Large intestine (tissue), 3 donors: Measurements from ENCODE around the gene EPS8L1. TPM values are rescaled to one million over a fixed set of nuclear protein-coding genes. Genes with fewer than 3 reads are reported as not detected.
"Not testable (repeated sequence)": the region's sequence is repeated elsewhere in the genome, so short reads cannot be mapped to it uniquely, and the experiment has no call there.

Experiments used
- DNase-seq, 2 donors: peaks; one replicate each; pipeline versions ENCODE4 v3.0.0 to v3.0.0-alpha.2; 2013
- H3K27ac ChIP-seq: one replicate; pipeline ENCODE4 v1.5.1; 2013; ENCODE audit warnings: low read length
- H3K27me3 ChIP-seq: 2 replicates; pipeline ENCODE4 v1.6.1; 2013; ENCODE audit warnings: low read length; ENCODE audit not compliant: control insufficient read depth, insufficient read depth
- H3K36me3 ChIP-seq: 2 replicates; pipeline ENCODE4 v1.6.1; 2013; ENCODE audit warnings: low read length; ENCODE audit not compliant: control insufficient read depth, insufficient read depth
- H3K4me1 ChIP-seq: one replicate; pipeline ENCODE4 v1.6.1; 2013; ENCODE audit warnings: low read length; ENCODE audit not compliant: control insufficient read depth, insufficient read depth
- H3K4me3 ChIP-seq: one replicate; pipeline ENCODE4 v1.5.1; 2013; ENCODE audit warnings: low read length
- H3K9me3 ChIP-seq: one replicate; pipeline ENCODE4 v1.6.1; 2013; ENCODE audit warnings: mild to moderate bottlenecking, low read depth, low read length, moderate library complexity; ENCODE audit not compliant: control insufficient read depth
- WGBS: methylation state at CpG from one replicate; pipeline ENCODE4 v1.1.5; 2013; ENCODE audit warnings: low lambda C conversion rate; ENCODE audit not compliant: insufficient coverage; 5-methylcytosine and 5-hydroxymethylcytosine counted together
- polyA plus RNA-seq: library from polyadenylated mRNA; unstranded; fragments of 120-200 nt; gene quantifications from one replicate; pipeline ENCODE4 v1.2.1, GENCODE V29; 2013

Gene EPS8L1
- polyA plus RNA-seq, 1 donor = 20.9 TPM

DNA sequence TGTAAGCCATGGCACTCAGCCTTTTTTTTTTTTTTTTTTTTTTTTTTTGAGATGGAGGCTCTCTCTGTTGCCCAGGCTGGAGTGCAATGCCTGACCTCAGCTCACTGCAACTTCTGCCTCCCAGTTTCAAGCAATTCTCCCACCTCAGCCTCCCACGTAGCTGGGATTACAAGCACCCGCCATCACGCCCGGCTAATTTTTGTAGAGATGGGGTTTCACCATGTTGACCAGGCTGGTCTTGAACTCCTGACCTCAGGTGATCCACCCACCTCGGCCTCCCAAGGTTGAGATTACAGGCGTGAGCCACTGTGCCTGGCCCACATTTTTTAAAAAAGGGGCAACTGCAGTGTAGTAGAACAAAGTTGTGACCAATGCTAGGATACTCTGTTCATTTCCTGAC lies 38.1 kb upstream of the EPS8L1 start:
- not testable (repeated sequence) for DNase-seq, H3K4me3 ChIP-seq, H3K4me1 ChIP-seq, H3K27me3 ChIP-seq, H3K36me3 ChIP-seq, H3K9me3 ChIP-seq, H3K27ac ChIP-seq
- no CpG with 5 or more reads among the region's 6 CpGs for WGBS

- H3K27ac ChIP-seq, DNase-seq, H3K27me3 ChIP-seq, H3K9me3 ChIP-seq, H3K4me3 ChIP-seq, H3K4me1 ChIP-seq: not testable (repeated sequence)
- WGBS = 75% methylated on average over 4 of the region's 12 CpGs
- H3K36me3 ChIP-seq = peaks cover 13% of the 10 kb centered on the region
These were observed 35.0 kb upstream of the EPS8L1 start for GRCh38 chr19:55040654-55041053.

DNA sequence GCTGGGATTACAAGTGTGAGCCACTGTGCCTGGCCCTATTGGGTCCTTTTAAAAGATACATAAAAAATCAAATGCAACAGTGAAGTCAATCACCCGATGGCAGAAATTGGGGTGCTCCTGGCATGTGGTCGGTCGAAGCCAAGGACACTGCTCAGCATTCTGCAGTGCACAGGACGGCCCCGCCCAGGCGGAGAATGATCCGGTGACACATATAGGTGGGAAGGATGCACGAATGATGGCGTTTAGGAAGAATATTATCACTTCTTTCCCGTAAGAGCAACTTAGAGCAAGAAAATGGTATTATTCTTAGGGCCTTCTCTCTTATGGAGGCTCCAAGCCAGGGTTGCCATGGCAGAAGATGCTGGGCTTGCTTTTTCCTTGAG lies 34.4 kb upstream of the EPS8L1 start:
- H3K27ac ChIP-seq = no peak overlapping the region
- no peaks in the 10 kb centered on the region for H3K27me3 ChIP-seq
- no peaks in the 10 kb centered on the region for H3K9me3 ChIP-seq
- DNase-seq = no peak
- H3K4me3 ChIP-seq = no peak overlapping the region
- WGBS = no CpG with 5 or more reads among the region's 10 CpGs
- no peaks in the 10 kb centered on the region for H3K4me1 ChIP-seq
- H3K36me3 ChIP-seq = peaks cover 13% of the 10 kb centered on the region

GRCh38 chr19:55041627-55042343 lies 33.9 kb upstream of the EPS8L1 start:
- Histone ChIP-seq H3K36me3 (peaks cover 17% of the 10 kb centered on the region), H3K4me1 (no peaks in the 10 kb centered on the region), H3K27ac (no peak overlapping the region), H3K27me3 (no peaks in the 10 kb centered on the region), H3K9me3 (no peaks in the 10 kb centered on the region), H3K4me3 (no peak overlapping the region)
- no CpG with 5 or more reads among the region's 30 CpGs for WGBS
- no peak for DNase-seq

DNA sequence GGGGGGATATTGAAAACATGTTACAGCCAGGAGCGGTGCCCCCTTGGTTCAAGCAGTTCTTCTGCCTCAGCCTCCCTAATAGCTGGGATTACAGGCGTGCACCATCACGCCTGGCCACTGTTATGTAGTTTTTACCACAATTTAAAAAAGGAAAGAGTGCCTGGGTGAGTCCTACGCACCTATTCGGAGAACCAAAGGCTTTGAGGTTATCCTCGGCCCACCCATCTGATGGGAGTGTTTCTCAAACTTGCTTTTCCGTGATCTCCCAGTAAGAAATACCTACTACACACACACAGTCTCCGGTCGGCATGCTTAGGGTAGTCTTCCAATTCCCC lies 33.4 kb upstream of the EPS8L1 start:
- H3K27ac ChIP-seq = no peak overlapping the region
- H3K4me3 ChIP-seq = no peak overlapping the region
- H3K4me1 ChIP-seq = no peaks in the 10 kb centered on the region
- no CpG with 5 or more reads among the region's 9 CpGs for WGBS
- H3K36me3 ChIP-seq = peaks cover 22% of the 10 kb centered on the region
- H3K27me3 ChIP-seq = no peaks in the 10 kb centered on the region
- no peak for DNase-seq
- no peaks in the 10 kb centered on the region for H3K9me3 ChIP-seq

DNA sequence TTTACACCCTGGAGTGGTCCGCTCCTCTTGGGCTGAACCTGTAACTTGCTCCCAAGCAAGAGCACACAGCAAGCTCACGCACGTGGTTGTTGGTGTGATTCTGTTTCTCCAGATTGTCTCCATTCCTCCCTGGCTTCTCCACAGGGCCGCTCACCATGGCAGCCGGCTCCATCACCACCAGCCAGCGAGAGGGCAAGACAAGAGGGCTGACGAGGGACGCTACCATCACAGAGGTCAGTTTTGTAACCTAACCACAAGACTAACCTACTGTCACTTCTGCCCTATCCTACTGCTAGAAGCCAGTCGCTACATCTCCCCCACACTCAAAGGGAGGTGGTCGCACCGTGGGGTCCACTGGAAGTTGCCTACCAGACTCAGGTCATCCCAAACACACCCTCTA lies 33.0 kb upstream of the EPS8L1 start:
- DNase-seq = no peak
- no CpG with 5 or more reads among the region's 11 CpGs for WGBS
- Histone ChIP-seq H3K36me3 (peaks cover 25% of the 10 kb centered on the region), H3K4me1 (no peaks in the 10 kb centered on the region), H3K4me3 (no peak overlapping the region), H3K9me3 (no peaks in the 10 kb centered on the region), H3K27me3 (no peaks in the 10 kb centered on the region), H3K27ac (no peak overlapping the region)

- no peaks in the 10 kb centered on the region for H3K27me3 ChIP-seq
- H3K9me3 ChIP-seq = no peaks in the 10 kb centered on the region
- H3K27ac ChIP-seq = no peak overlapping the region
- no peaks in the 10 kb centered on the region for H3K4me1 ChIP-seq
- no peak for DNase-seq
- H3K36me3 ChIP-seq = peaks cover 33% of the 10 kb centered on the region
- no CpG with 5 or more reads among the region's 5 CpGs for WGBS
- H3K4me3 ChIP-seq = no peak overlapping the region
These were observed 31.4 kb upstream of the EPS8L1 start for GRCh38 chr19:55044286-55044685.

DNA sequence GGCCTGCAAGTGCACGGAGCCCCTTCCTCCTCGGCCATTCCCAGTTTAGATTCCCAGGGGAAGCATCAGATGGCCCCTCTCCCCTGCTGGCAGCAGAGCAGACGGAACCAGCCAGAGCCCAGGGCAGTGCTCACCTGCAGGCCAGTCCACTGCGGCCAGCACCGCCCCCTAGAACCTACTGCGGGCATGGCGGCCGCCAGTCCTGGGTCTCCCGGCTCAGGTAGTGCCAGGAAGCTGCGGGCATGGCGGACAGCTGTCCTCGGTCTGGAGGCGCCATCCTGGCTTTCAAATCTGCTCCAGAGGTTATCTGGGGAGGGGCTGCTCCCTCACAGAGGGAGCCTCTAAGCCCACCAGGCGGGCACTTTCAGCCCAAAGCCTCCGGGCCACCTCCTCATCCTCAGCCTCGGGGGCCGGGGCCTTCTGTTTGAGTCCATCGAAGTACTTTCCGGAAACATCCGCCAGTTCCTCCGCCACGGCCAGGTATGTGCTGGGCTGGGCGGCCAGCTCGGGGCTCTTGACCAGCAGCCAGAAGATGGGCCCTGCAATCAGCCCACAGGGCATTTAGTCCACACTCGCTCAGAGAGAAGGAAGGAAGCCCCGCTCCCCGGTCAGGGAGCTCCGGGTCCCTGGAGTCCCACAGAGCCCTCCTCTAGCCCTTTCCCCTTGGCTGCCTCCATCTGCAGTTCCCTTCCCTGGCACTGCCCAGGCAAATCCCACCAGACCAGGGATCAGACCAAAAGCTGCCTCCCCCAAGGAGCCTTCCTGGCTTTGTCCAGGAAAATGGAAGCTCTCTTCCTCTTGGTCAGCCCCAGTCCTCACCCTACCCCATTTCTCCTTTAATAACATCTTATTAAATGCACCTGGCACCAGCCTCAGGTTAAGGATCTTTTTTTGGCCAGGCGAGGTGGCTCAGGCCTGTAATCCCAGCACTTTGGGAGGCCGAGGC lies 30.6 kb upstream of the EPS8L1 start:
- H3K27ac ChIP-seq = no peak overlapping the region
- H3K27me3 ChIP-seq = no peaks in the 10 kb centered on the region
- no peaks in the 10 kb centered on the region for H3K4me1 ChIP-seq
- no peak overlapping the region for H3K4me3 ChIP-seq
- peaks cover 33% of the 10 kb centered on the region for H3K36me3 ChIP-seq
- no CpG with 5 or more reads among the region's 30 CpGs for WGBS
- DNase-seq = no peak
- H3K9me3 ChIP-seq = no peaks in the 10 kb centered on the region

- no peak for DNase-seq
- no peaks in the 10 kb centered on the region for H3K9me3 ChIP-seq
- WGBS = no CpG with 5 or more reads among the region's 17 CpGs
- H3K4me1 ChIP-seq = no peaks in the 10 kb centered on the region
- H3K36me3 ChIP-seq = peaks cover 40% of the 10 kb centered on the region
- H3K27ac ChIP-seq = no peak overlapping the region
- no peaks in the 10 kb centered on the region for H3K27me3 ChIP-seq
- no peak overlapping the region for H3K4me3 ChIP-seq
These were observed 28.6 kb upstream of the EPS8L1 start for GRCh38 chr19:55046975-55047622.

DNA sequence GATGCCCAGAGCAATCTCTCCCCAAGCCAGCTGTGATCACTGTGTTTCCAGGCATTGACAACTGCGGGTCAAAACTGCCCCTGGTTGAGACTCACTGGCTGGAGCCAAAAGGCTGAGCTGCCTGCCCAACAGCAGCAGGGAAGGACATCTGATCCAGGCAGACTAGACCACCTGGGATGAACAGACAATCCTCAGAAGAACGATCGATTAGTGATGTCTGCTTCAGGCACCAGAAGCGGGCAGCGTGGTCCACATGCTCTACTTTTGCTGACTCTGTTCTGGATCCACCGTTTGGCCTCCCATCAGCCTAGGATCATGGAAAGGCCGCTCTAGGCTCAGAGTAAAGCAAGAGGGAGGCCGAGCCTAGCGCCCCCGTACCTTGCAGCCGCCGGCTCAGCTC lies 27.7 kb upstream of the EPS8L1 start:
- Histone ChIP-seq H3K4me1 (no peaks in the 10 kb centered on the region), H3K4me3 (no peak overlapping the region), H3K27me3 (no peaks in the 10 kb centered on the region), H3K36me3 (peaks cover 40% of the 10 kb centered on the region), H3K9me3 (no peaks in the 10 kb centered on the region), H3K27ac (no peak overlapping the region)
- DNase-seq = no peak
- WGBS = no CpG with 5 or more reads among the region's 12 CpGs
